GM21528 (cell line): ENCODE data around the gene VEZT.

ENCODE experiments used
- ATAC-seq: cut with Tn5 transposase; IDR thresholded peaks from one replicate; pipeline ENCODE4 v1.9.1; 2021; ENCODE audit warnings: mild to moderate bottlenecking, moderate library complexity; ENCODE audit not compliant: unreplicated experiment, low FRiP score

Gene VEZT

DNA sequence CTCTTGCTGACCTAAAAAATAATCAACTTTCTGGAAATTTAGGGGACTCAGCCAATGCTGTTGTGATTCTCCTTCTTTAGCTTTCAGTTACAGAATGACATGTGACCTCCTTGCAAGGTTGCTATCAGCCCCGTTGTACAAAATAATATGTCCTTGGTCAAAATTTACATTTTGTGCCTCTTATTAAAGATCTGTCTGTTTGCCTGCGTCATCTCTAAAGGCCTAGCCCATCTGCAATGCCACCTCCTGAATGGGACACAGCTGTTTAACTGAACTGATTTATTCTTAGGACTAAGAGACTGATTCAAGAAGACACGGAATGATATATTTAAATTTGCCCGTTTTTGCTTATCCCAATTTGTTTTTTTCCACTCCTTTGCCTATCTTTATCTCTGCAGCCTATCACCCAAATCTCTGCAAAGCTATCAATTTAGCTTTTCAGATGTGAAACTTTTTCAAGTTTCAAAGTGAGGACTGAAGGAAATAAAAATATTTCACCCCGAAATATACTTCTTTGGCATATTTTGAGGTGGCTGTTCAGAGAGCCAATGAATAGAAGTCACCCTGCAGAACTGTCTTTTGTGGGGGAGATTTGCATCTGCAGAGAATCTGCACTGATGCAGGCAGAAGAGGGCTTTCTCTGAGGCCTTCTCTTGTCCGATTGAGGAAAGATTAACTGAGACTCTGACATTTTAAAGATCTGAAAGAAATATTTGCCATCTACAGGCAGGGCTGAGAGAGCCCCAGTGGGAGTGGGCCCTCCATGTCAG is 126.0 kb downstream of the VEZT start:
- ATAC-seq: no peak

DNA sequence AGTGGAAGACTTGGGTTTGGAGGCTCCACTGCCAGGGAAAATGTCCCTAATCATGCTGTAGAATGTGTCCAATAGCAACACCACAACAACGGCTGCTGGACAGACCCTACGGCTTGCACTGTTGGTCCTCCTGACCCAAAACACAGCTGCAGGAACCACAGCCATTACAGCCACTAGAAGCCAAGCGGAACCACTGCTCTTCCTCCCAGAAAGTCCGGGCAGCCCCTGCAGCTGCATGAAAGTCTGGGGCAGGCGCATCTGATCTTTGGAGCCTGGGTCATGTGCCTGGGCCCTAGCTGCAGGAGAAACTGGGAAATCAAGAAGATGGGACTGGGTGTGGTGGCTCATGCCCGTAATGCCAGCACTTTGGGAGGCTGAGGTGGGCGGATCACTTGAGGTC is 131.7 kb downstream of the VEZT start:
- no peak for ATAC-seq

DNA sequence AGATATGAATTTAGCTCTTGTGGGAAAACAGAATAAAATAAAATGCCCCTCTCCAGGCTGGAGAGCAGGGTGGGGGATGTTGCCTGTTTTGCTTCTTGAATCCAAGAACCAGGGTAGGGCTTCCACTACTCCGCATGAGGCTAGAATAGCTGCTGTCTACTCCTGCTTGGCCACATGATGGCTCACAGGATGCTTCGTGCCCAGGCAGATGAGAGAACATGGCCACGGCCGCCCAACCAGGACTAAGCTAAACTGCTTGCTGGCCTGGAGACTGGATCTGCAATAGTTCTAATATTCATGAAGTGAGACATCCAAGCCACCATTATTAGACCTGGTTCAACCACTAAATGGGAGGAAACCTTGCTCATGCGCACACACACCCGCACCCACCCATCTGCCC is 134.1 kb downstream of the VEZT start:
- no peak for ATAC-seq
